Measurements from ENCODE around the gene TAS1R3. TPM values are rescaled to one million over a fixed set of nuclear protein-coding genes. Genes with fewer than 3 reads are reported as not detected.

The TAS1R3 gene
- total RNA-seq, 1 donor from 2014 or later, result 0.50 TPM

DNA sequence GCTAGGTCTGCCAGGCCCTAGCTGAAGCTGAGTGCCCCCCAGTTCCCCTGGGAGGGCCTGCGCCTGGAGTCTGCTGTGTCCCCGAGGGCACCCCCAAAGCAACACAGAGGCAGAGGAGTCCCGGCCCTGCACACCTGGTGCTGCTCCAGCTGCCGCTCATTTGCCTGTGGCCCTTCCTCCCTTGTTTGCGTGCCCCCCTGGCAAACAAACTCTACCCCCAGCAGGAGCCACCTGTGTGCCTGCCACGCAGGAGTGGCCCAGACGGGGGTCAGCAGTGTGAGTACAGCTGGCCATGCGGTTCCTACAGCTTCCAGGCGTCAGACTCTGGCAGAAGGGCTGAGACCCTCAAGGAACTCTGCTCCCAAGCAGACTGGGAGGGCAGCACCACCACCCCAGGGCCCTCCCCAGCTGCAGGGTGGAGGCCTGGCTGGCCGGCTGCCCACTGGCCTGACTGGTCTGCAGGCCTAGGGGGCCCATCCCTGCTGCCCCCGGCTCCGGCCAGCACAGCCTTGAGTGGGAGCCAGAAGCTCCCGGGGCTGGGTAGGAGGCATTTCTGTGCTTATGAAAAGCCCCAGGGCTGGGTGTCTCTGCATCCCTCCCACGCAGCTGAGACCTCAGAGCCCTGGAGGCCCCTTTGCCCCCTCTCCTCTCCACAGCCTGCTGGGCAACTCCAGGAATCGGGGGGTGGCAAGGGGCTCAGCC lies 563 bp upstream of the TAS1R3 start:
- no peak for DNase-seq (ENCODE audit: low read depth)
- H3K4me3 ChIP-seq (ENCODE audit: insufficient read depth, low read depth, low read length), result no peak overlapping the region
- Mint-ChIP-seq H3K27me3 (ENCODE audit: low read depth, unreplicated experiment) (no peaks in the 10 kb centered on the region), H3K36me3 (ENCODE audit: low read depth, unreplicated experiment) (no peaks in the 10 kb centered on the region), H3K9me3 (ENCODE audit: unreplicated experiment) (no peaks in the 10 kb centered on the region), H3K4me1 (ENCODE audit: low read depth, unreplicated experiment) (no peaks in the 10 kb centered on the region), H3K27ac (ENCODE audit: unreplicated experiment) (no peak overlapping the region), H3K4me3 (ENCODE audit: unreplicated experiment) (no peak overlapping the region)
- no peaks in the 10 kb centered on the region for H3K9me3 ChIP-seq (ENCODE audit: insufficient read depth, low read depth, low read length)
- H3K36me3 ChIP-seq (ENCODE audit: insufficient read depth, low read length), result no peaks in the 10 kb centered on the region
- H3K4me2 ChIP-seq (ENCODE audit: low read length), result no peak overlapping the region
- peaks cover 42% of the 10 kb centered on the region for H4K20me1 ChIP-seq (ENCODE audit: insufficient read depth, low read length)
- no peak overlapping the region for H3K9ac ChIP-seq (ENCODE audit: low read length)
- H3K4me1 ChIP-seq (ENCODE audit: insufficient read depth, low read length), result peaks cover 3% of the 10 kb centered on the region
- no peaks in the 10 kb centered on the region for H3K27me3 ChIP-seq (ENCODE audit: insufficient read depth, low read length)
- no peak overlapping the region for H2AFZ ChIP-seq (ENCODE audit: low read depth, low read length)
- TF ChIP-seq, protein P1, sequence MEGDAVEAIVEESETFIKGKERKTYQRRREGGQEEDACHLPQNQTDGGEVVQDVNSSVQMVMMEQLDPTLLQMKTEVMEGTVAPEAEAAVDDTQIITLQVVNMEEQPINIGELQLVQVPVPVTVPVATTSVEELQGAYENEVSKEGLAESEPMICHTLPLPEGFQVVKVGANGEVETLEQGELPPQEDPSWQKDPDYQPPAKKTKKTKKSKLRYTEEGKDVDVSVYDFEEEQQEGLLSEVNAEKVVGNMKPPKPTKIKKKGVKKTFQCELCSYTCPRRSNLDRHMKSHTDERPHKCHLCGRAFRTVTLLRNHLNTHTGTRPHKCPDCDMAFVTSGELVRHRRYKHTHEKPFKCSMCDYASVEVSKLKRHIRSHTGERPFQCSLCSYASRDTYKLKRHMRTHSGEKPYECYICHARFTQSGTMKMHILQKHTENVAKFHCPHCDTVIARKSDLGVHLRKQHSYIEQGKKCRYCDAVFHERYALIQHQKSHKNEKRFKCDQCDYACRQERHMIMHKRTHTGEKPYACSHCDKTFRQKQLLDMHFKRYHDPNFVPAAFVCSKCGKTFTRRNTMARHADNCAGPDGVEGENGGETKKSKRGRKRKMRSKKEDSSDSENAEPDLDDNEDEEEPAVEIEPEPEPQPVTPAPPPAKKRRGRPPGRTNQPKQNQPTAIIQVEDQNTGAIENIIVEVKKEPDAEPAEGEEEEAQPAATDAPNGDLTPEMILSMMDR (IDR thresholded peaks at IDR 0.05; ENCODE audit: insufficient read depth, low read depth, low read length), result no peak
- no peak for TF ChIP-seq EZH2 (IDR thresholded peaks at IDR 0.05; ENCODE audit: insufficient read depth, low read length)
- H3K79me2 ChIP-seq (ENCODE audit: insufficient read depth, low read length), result peaks cover 17% of the 10 kb centered on the region
- no peak overlapping the region for H3K27ac ChIP-seq (ENCODE audit: low read depth, low read length)
- no peak for FAIRE-seq

DNA sequence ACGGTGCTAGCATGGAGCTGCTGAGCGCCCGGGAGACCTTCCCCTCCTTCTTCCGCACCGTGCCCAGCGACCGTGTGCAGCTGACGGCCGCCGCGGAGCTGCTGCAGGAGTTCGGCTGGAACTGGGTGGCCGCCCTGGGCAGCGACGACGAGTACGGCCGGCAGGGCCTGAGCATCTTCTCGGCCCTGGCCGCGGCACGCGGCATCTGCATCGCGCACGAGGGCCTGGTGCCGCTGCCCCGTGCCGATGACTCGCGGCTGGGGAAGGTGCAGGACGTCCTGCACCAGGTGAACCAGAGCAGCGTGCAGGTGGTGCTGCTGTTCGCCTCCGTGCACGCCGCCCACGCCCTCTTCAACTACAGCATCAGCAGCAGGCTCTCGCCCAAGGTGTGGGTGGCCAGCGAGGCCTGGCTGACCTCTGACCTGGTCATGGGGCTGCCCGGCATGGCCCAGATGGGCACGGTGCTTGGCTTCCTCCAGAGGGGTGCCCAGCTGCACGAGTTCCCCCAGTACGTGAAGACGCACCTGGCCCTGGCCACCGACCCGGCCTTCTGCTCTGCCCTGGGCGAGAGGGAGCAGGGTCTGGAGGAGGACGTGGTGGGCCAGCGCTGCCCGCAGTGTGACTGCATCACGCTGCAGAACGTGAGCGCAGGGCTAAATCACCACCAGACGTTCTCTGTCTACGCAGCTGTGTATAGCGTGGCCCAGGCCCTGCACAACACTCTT lies 1.1 kb downstream of the TAS1R3 start:
- FAIRE-seq (no peak), DNase-seq (ENCODE audit: low read depth) (no peak)
- H3K27ac Mint-ChIP-seq (ENCODE audit: unreplicated experiment), result no peak overlapping the region
- Histone ChIP-seq H3K4me3 (ENCODE audit: insufficient read depth, low read depth, low read length) (no peak overlapping the region), H3K4me2 (ENCODE audit: low read length) (no peak overlapping the region), H3K27ac (ENCODE audit: low read depth, low read length) (no peak overlapping the region), H2AFZ (ENCODE audit: low read depth, low read length) (no peak overlapping the region), H3K36me3 (ENCODE audit: insufficient read depth, low read length) (no peaks in the 10 kb centered on the region), H4K20me1 (ENCODE audit: insufficient read depth, low read length) (peaks cover 28% of the 10 kb centered on the region), H3K9ac (ENCODE audit: low read length) (no peak overlapping the region), H3K4me1 (ENCODE audit: insufficient read depth, low read length) (no peaks in the 10 kb centered on the region), H3K27me3 (ENCODE audit: insufficient read depth, low read length) (no peaks in the 10 kb centered on the region), H3K79me2 (ENCODE audit: insufficient read depth, low read length) (peaks cover under 1% of the 10 kb centered on the region), H3K9me3 (ENCODE audit: insufficient read depth, low read depth, low read length) (no peaks in the 10 kb centered on the region)
- H3K4me3 Mint-ChIP-seq (ENCODE audit: unreplicated experiment), result no peak overlapping the region
- no peaks in the 10 kb centered on the region for H3K4me1 Mint-ChIP-seq (ENCODE audit: low read depth, unreplicated experiment)
- H3K27me3 Mint-ChIP-seq (ENCODE audit: low read depth, unreplicated experiment), result no peaks in the 10 kb centered on the region
- no peaks in the 10 kb centered on the region for H3K36me3 Mint-ChIP-seq (ENCODE audit: low read depth, unreplicated experiment)
- TF ChIP-seq, protein P1 (IDR thresholded peaks at IDR 0.05; ENCODE audit: insufficient read depth, low read depth, low read length), result no peak
- no peak for TF ChIP-seq EZH2 (IDR thresholded peaks at IDR 0.05; ENCODE audit: insufficient read depth, low read length)
- no peaks in the 10 kb centered on the region for H3K9me3 Mint-ChIP-seq (ENCODE audit: unreplicated experiment)

All from astrocyte (in vitro differentiated cells and primary cell).